ENCODE data around the gene SIGLEC9.

Gene SIGLEC9

GRCh38 chr19:51124729-51125128, at the start of gene SIGLEC9:
Gene SIGLEC9 (plus strand): TSS chr19:51124906. CDS start chr19:51124975, 69 bp downstream.
- DNase-seq: no peak

- no peak for DNase-seq
Observed at GRCh38 chr19:51075998-51076397, 48.7 kb upstream of the SIGLEC9 start.

- DNase-seq: no peak
Observed at GRCh38 chr19:51076631-51077213, 48.0 kb upstream of the SIGLEC9 start.

DNA sequence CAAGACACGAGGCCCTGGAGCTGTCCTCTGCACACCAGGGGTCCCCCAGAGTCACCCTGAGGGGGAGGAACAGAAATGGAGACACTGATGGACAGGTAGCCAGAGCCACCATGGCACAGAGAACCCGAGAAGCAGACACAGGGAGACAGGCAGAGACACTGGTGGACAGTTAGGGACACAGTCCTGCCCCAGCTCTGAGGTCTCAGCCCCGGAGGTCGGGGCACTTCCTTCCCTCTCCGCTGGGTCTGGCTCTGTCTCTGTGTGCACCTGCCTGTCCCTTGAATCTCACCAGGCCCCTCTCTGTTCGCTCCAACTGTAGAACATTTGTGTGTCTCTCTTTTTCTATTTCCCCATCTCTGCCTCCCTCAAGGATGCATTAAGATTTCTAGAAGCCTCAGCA, 46.6 kb upstream of the SIGLEC9 start:
- DNase-seq: no peak

DNA sequence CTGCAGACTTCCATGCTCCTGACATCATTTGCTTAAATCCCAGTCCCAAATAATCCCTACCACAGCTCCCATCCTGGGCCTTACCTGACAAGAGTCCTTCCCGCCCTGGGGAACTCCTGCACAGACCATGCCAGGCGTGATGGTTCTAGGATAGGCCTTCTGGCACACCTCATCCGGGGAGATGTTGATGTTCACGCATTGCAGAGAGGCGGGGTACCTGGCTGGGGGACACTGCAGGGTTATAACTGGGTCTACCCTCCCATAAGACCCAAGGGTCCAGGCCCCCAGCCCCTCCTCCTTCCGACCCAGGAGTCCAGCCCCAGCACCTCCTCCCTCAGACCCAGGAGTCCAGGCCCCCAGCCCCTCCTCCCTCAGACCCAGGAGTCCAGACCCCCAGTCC, 46.0 kb upstream of the SIGLEC9 start:
- no peak for DNase-seq

DNA sequence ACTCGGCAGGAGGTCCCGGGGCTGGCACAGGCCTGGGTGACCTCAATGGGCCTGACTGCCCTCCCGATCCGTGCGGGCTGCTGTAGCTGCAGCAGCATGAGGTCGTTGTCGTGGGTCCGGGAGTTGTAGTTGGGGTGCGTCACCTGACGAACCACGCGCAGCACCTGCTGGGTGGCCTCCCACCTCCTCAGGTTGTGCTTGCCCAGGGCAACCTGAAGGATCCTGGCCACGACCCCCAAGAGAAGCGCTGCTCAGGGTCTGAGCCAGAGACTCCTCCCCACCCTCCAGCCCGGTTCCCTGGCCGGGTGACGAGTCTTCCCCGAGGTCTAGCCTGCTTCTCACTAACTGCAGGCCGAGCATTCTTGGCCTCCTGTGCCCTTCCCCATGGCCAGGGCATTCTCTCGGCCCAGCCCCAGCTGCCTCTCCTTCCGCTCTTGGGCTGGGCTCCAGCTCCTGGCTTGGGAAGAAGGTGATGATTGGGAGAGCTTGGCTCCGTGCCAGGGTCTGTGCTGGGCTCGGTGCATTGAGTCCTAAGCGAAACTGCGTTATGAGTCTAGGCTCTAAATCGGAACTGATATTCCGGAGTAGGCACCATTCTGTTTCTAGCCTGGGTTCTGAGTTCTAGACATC, 45.1 kb upstream of the SIGLEC9 start:
- peak in 1 of 2 experiments; percentile 65 for DNase-seq

- no peak for DNase-seq
Observed at GRCh38 chr19:51081476-51081875, 43.2 kb upstream of the SIGLEC9 start.

DNA sequence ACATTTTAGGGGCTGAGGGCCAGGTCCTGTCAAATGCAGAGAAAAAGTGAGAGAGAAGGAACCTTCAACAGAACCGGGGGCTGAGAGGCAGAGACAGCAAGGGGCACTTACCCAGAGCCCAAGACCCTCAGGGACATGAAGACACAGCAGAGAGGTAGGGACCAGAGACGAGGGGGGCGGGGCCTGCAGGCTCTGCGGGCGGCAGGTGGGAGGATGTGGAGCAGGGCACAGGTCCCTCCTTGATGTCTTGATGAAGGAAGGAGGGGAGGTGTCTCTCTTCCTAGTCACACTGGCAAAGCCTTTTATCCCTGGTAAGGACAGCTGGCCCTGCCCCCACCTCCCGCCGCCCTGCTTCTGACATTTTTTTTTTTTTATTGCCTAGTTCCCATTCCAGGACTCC, 42.1 kb upstream of the SIGLEC9 start, which contains the start of gene KLK14:
TSS of gene KLK14 (minus strand) at position 277 of the 400 bp plus-strand sequence. CDS start at position 4, 273 bp downstream.
- DNase-seq: no peak

- DNase-seq: no peak
Observed at GRCh38 chr19:51083181-51083580, 41.5 kb upstream of the SIGLEC9 start.

- DNase-seq: no peak
Observed at GRCh38 chr19:51083783-51084182, 40.9 kb upstream of the SIGLEC9 start.

GRCh38 chr19:51084505-51084904, 40.2 kb upstream of the SIGLEC9 start:
- DNase-seq: no peak

GRCh38 chr19:51086153-51086850, 38.4 kb upstream of the SIGLEC9 start:
- no peak for DNase-seq

DNA sequence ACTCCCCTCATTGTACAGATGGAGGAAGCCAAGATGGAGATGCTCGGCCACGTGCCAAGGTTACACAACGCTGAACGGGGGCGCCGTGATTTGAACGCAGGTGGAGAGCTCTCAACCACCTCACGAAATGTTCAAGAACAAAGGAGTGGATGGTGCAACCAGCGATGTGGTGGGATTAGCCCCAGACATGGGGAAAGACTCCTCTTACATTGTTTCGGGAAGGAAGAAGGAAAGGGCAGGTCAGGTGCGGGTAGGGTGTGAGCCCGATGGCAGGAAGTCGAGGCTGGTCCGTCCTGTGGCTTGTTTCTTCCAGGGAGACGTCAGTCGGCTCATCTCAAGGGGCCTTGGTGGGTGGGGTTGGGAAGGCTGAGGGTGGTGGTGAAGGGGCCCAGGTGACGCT, 34.9 kb upstream of the SIGLEC9 start:
- DNase-seq: no peak

DNA sequence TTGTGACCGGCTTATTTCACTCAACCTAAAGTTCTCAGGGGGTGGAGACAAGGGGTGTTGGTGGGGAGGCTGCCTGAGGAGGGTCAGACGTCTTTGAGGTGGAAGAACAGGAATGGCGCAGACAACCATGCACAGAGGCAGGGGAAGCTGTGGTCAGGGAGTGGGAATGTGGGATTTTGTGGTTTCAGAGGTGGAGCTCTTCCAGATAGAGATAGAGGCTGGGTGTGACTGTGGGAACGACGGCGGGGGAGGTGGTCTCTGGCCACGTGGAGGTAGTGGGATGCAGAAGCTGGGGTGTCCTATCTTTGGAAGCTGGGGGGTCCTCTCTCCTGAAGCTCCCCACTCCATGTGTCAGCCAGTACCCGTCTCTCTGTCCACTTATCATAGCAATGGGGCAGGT, 34.2 kb upstream of the SIGLEC9 start:
- DNase-seq: no peak

- no peak for DNase-seq
Observed at GRCh38 chr19:51091126-51091525, 33.6 kb upstream of the SIGLEC9 start.

GRCh38 chr19:51091895-51092873, 32.5 kb upstream of the SIGLEC9 start:
- no peak for DNase-seq

- no peak for DNase-seq
Observed at GRCh38 chr19:51093101-51093500, 31.6 kb upstream of the SIGLEC9 start.

GRCh38 chr19:51093510-51094345, 31.0 kb upstream of the SIGLEC9 start:
- DNase-seq: no peak

DNA sequence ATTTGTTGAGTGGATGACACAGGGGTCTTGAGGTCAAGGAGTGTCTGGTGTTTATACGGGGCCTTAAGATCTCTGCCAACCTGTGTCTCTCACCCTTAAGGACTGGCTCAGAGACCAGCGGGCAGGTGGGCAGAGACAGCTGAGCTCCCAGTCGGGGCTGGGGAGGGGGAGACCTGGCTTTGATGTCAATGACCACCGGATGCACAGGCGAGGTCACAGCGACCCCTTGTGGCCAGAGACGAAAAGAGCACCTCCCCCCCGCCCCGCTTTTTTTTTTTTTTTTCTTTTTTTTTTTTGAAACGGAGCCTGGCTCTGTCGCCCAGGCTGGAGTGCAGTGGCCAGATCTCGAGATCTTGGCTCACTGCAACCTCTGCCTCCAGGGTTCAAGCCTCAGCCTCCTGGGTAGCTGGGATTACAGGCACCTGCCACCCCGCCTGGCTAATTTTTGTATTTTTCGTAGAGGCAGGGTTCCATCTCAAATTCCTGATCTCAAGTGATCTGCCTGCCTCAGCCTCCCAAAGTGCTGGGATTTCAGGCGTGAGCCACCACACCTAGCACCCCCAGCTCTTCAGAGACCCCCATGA, 29.9 kb upstream of the SIGLEC9 start:
- no peak for DNase-seq

DNA sequence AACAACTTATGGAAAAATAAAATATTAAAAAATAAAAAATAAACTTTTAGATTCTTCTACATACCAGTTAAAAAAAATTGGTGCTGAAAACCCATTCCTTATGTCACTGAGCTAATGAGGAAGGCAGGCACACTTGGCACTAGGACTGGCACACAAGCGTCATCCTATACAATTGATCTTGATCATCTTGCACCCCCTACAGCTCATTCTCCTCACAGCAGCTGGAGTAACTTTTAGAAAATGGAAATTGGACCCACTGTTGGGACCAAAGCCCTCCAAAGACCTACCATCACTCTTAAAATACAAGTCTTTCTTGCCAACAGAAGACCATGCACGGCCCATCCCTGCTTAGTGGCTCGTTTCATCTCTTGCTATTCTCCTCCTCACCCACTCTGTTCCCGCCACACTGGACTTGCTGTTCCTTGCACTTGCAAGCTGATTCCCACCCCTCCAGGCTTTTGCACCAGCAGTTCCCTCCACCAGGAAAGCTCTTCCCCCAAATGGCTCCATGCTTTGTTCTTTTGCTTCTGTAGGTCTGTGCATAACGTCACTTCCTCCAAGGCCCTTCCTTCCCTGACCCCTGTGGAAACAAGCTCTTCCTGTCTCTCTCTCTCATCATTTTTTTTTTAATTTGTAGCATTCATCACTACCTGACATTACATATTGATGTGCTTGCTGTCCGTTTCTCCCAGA, 28.1 kb upstream of the SIGLEC9 start:
- DNase-seq: no peak

- DNase-seq: peak in 1 of 2 experiments; percentile 51
Observed at GRCh38 chr19:51097166-51097738, 27.5 kb upstream of the SIGLEC9 start.
